VCaP (cell line): Measurements from ENCODE around the gene CHST11.

Experiments used
- H3K27ac ChIP-seq: fragments of 450-650 bp; 2 replicates; pipeline ENCODE4 v1.5.1; 2017
- TF ChIP-seq, protein P1 (sequence below): fragments of 450-650 bp; conservative IDR thresholded peaks from 2 replicates; pipeline ENCODE4 v1.5.1; 2017; ENCODE audit warnings: mild to moderate bottlenecking, moderate library complexity

CHST11 gene

DNA sequence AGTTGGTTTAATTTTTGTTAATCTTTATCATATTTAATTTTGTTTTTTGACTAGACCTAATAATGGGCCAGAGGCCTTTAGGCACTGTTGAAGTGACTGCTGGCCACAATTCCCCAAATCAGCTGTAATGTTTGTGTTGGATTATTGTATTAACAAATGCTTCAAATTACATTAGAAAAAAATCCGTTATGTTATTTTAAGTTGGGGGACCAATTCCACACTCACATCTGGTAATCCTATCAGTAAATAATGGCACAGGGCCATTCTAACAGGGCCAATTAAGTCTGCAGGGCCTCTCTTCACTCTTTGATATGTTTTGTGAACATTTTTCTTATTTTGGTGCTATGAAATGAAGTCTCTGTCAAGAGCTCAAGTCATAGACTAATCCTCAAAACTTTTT is 39.6 kb downstream of the CHST11 start:
- no peak overlapping the region for H3K27ac ChIP-seq
- TF ChIP-seq, protein P1, sequence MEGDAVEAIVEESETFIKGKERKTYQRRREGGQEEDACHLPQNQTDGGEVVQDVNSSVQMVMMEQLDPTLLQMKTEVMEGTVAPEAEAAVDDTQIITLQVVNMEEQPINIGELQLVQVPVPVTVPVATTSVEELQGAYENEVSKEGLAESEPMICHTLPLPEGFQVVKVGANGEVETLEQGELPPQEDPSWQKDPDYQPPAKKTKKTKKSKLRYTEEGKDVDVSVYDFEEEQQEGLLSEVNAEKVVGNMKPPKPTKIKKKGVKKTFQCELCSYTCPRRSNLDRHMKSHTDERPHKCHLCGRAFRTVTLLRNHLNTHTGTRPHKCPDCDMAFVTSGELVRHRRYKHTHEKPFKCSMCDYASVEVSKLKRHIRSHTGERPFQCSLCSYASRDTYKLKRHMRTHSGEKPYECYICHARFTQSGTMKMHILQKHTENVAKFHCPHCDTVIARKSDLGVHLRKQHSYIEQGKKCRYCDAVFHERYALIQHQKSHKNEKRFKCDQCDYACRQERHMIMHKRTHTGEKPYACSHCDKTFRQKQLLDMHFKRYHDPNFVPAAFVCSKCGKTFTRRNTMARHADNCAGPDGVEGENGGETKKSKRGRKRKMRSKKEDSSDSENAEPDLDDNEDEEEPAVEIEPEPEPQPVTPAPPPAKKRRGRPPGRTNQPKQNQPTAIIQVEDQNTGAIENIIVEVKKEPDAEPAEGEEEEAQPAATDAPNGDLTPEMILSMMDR = no peak

DNA sequence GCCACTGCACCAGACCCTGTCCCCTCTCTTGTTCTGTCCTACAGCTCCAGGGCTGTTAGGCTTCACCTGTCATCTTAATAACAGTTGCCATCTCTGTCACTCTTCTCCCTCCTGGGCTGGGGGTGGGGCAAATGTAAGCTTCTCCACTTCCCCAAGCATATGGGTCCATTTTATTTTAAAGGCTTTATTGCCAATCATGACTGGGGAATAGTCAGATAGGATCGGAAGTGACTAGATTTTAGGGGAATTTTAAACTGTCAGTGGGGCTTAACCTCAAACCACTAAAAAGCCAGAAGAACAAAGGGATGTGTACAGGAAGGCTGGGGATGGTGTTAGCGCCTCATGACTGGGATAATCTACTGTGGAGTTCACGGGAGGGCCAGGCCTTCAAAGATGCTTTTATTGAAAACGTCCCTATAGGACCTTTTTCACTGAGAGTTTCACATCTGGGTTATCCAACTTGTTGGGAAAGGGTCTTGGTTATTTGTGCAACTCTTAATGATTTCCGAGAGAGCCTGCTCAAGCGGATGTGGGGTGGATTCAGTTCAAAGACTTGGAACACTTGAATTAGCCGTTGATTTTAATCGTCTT is 41.6 kb downstream of the CHST11 start:
- H3K27ac ChIP-seq = no peak overlapping the region
- TF ChIP-seq, protein P1 = no peak

DNA sequence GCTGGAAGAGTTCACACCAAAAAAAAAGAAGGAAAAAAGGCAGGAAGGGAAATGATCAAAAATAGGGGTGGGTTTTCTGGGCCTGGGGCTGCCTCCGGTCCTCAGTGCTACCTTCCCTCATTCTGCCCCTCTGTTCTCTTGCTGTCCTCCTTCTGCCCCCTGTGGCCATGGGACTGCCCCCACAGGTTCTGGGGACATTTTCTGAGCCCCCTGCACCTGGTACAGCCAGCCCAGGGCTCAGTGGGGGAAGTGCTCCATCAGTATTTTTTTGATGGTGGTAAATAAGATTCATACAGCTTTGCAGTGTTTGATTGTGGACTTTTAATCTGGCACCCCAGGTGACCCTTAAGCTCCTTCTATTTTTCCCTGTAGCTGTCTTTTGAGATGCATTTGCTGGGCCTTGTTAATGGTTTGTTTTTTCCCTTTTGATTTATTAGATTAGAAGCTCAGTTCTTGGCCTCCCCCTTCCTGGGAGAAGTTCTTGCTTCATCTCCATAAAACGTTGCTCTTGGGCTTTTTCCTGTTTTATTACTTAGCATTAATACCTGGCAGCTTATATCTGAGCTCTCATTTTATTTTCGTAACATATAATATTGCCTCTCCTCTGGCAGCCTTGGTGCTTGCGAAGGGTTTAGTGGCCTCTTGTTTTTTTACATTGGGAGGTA is 43.1 kb downstream of the CHST11 start:
- TF ChIP-seq, protein P1 = no peak
- H3K27ac ChIP-seq = peak overlapping the region; percentile 24; the same call in 1 of the 2 replicates

DNA sequence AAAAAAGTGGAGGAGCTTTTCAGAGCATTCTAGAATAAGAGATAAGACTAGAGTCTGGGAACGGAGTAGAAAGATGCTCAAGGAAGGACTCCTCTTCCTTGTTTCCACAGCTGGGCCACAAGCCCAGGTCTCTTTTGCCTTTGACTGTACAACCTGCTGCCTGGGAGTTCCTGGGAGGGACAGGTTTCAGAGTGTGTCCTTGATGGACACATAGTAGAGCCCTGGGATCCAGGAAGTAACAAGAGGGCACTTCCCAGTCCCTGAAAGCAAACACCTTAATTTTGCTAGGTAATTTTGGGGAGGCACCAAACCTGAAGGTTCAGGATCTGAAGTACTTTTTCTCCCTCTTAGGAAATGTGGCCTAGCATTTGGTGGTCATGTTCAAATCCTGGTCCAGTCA is 44.4 kb downstream of the CHST11 start:
- TF ChIP-seq, protein P1 = no peak
- no peak overlapping the region for H3K27ac ChIP-seq

DNA sequence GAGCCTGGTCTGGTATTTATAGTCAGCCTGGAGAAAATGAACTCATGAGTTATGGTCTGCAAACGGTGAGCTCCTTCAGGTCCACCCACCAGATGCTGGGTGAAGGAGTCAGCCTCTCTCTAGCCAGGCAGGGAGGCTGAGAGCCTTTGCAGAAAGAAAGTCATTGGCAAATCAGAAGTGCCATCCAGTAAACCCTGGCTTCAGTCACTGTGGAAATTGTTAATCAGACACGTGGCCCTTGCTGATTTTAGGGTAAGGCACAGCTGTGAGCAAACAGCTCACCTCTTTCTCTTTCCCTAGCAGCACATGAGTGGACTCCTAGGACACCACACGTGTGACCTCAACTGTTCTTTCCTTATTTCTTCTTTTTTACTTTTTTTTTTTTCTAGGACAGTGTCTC is 44.9 kb downstream of the CHST11 start:
- H3K27ac ChIP-seq = no peak overlapping the region
- TF ChIP-seq, protein P1 = no peak

DNA sequence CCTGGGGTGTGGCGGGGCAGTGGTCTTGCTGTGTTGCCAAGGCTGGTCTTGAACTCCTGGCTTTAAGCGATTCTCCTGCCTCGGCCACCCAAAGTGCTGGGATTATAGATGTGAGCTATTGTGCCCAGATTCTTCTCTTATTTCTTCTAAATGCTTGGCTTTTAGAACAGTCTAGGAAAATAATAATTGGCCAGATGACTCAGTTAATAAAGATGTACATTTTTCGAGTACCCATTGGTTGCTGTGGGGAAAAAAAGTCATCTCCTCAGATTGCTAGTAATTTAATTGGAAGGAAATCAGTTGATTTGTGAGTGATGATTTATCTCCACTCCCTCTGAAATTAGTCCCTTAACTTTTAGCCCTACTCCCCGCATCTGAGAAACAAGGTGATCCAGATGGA is 45.5 kb downstream of the CHST11 start:
- TF ChIP-seq, protein P1 = no peak
- no peak overlapping the region for H3K27ac ChIP-seq

DNA sequence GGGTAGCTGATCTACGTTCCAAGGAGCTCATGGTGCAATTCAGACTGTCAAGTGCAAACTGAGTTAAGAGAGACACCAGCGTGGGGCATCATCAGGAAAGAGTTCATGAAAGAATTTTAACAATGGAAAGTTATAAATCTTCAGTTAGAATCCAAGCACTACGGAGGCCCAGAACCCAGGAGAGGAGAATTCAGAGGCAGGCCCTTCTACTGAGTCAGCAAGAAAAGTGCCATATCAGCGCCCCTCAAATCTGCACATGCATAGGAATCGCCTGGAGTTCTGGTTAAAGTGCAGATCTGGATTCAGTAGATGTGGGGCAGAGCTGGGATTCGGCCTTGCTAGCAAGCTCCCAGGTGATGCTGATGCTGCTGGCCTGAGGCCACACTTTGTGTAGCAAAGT is 45.9 kb downstream of the CHST11 start:
- no peak overlapping the region for H3K27ac ChIP-seq
- TF ChIP-seq, protein P1 = no peak
